Right renal cortex interstitium (tissue), 3 donors: ENCODE results near the gene PTPRD. TPM values are rescaled to one million over a fixed set of nuclear protein-coding genes. Genes with fewer than 3 reads are reported as not detected.

Experiments used
- DNase-seq, 3 donors: peaks; one replicate each; pipeline ENCODE4 v3.0.0-alpha.2; 2013; ENCODE audit warnings: low read depth in 3 of 3, low spot score in 2 of 3
- polyA plus RNA-seq, 3 donors: library from polyadenylated mRNA; unstranded; fragments of 120-200 nt; gene quantifications; one replicate each; pipeline ENCODE4 v1.2.1, GENCODE V29; 2013; ENCODE audit not compliant: insufficient read length in 3 of 3

Gene PTPRD
- polyA plus RNA-seq, 3 donors: 92.4 to 109 (median 101) TPM

GRCh38 chr9:8648271-8648845, 1964.4 kb downstream of the PTPRD start:
- no peak for DNase-seq

- DNase-seq: no peak
Measured at GRCh38 chr9:8647824-8648223, 1965.0 kb downstream of the PTPRD start.

- no peak for DNase-seq
Measured at GRCh38 chr9:8644571-8644970, 1968.2 kb downstream of the PTPRD start.

GRCh38 chr9:8643896-8644295, 1968.9 kb downstream of the PTPRD start:
- no peak for DNase-seq

- DNase-seq: no peak
Measured at GRCh38 chr9:8643464-8643863, 1969.3 kb downstream of the PTPRD start.

- DNase-seq: no peak
Measured at GRCh38 chr9:8640761-8641160, 1972.0 kb downstream of the PTPRD start.

- DNase-seq: no peak
Measured at GRCh38 chr9:8637626-8638025, 1975.2 kb downstream of the PTPRD start.

GRCh38 chr9:8633784-8634183, 1979.0 kb downstream of the PTPRD start:
- no peak for DNase-seq

- DNase-seq: no peak
Measured at GRCh38 chr9:8632493-8632892, 1980.3 kb downstream of the PTPRD start.

- DNase-seq: no peak
Measured at GRCh38 chr9:8628791-8629190, 1984.0 kb downstream of the PTPRD start.

GRCh38 chr9:8627976-8628679, 1984.7 kb downstream of the PTPRD start:
- DNase-seq: no peak

GRCh38 chr9:8622871-8623270, 1989.9 kb downstream of the PTPRD start:
- no peak for DNase-seq

GRCh38 chr9:8622222-8622802, 1990.5 kb downstream of the PTPRD start:
- DNase-seq: no peak

GRCh38 chr9:8621416-8621815, 1991.4 kb downstream of the PTPRD start:
- DNase-seq: peak in 1 of 3 donors; percentile 13

- DNase-seq: no peak
Measured at GRCh38 chr9:8616414-8616813, 1996.4 kb downstream of the PTPRD start.

GRCh38 chr9:8614926-8615440, 1997.8 kb downstream of the PTPRD start:
- no peak for DNase-seq

GRCh38 chr9:8613346-8613825, 1999.4 kb downstream of the PTPRD start:
- no peak for DNase-seq

- no peak for DNase-seq
Measured at GRCh38 chr9:8611153-8611552, 2001.6 kb downstream of the PTPRD start.

- no peak for DNase-seq
Measured at GRCh38 chr9:8610256-8610655, 2002.5 kb downstream of the PTPRD start.

GRCh38 chr9:8605096-8605495, 2007.7 kb downstream of the PTPRD start:
- DNase-seq: no peak

- no peak for DNase-seq
Measured at GRCh38 chr9:8604201-8604600, 2008.6 kb downstream of the PTPRD start.
